Measurements from ENCODE around the gene TRIP6. TPM values are rescaled to one million over a fixed set of nuclear protein-coding genes. Genes with fewer than 3 reads are reported as not detected.
A peak's percentile ranks its signal among the peaks of the same experiment; 100 is the strongest.

TRIP6 gene, protein sequence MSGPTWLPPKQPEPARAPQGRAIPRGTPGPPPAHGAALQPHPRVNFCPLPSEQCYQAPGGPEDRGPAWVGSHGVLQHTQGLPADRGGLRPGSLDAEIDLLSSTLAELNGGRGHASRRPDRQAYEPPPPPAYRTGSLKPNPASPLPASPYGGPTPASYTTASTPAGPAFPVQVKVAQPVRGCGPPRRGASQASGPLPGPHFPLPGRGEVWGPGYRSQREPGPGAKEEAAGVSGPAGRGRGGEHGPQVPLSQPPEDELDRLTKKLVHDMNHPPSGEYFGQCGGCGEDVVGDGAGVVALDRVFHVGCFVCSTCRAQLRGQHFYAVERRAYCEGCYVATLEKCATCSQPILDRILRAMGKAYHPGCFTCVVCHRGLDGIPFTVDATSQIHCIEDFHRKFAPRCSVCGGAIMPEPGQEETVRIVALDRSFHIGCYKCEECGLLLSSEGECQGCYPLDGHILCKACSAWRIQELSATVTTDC
- 78.9 and 84.7 TPM in 2 replicates for total RNA-seq (ENCODE audit: low replicate concordance)
- long read RNA-seq, result 0 reads

DNA sequence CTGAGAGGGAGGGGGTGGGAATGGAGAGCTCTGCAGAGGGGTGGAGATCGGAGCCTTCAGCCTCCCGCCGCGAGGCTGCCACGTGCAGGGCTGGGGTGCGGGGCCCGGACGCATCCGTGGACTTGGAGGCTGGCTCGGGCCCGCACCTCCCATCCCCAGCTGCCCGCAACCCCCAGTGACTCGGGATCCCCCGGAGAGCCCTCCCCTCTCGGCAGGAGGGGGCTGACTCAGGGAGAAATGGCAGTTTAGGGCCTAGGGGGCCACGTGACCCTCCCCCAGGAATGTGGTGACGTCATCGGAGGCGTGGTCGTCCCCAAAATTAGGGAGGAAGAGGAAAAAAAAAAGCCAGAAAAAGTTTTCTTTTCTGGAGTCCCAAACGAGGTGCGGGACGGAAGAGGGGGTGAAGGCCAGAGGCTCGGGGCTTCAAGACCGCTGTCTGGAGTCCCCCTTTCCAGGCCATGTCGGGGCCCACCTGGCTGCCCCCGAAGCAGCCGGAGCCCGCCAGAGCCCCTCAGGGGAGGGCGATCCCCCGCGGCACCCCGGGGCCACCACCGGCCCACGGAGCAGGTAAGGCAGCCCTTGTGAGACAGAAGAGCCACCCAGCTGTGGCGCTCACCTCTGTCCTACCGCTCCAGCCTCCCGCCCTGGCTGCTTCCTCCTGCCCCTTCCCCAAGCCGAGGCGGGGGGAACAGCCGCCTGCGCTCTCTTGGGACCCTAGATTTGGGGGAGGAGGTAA lies at the start of gene TRIP6:
Gene TRIP6, plus strand, starts transcription at position 348 of the 736 bp plus-strand sequence. Its CDS starts 111 bp downstream, at position 459.
- H3K9me3 Mint-ChIP-seq, result no peaks in the 10 kb centered on the region
- peak within 1 kb of the TSS; percentile 98 for H3K27ac Mint-ChIP-seq
- no peak for TF ChIP-seq CTCF (conservative IDR thresholded peaks at IDR 0.05)
- peaks cover 11% of the 10 kb centered on the region for H3K36me3 Mint-ChIP-seq
- peaks cover 9% of the 10 kb centered on the region for H3K4me1 Mint-ChIP-seq (ENCODE audit: unreplicated experiment)
- peak within 1 kb of the TSS; percentile 97 for H3K4me3 Mint-ChIP-seq
- peak; percentile 84 for DNase-seq (ENCODE audit: extremely low spot score, unreplicated experiment)
- no peaks in the 10 kb centered on the region for H3K27me3 Mint-ChIP-seq

- no peaks in the 10 kb centered on the region for H3K9me3 Mint-ChIP-seq
- peaks cover 22% of the 10 kb centered on the region for H3K36me3 Mint-ChIP-seq
- no peak overlapping the region for H3K27ac Mint-ChIP-seq
- no peaks in the 10 kb centered on the region for H3K4me1 Mint-ChIP-seq (ENCODE audit: unreplicated experiment)
- no peak for TF ChIP-seq CTCF (conservative IDR thresholded peaks at IDR 0.05)
- H3K27me3 Mint-ChIP-seq, result no peaks in the 10 kb centered on the region
- H3K4me3 Mint-ChIP-seq, result no peak overlapping the region
- DNase-seq (ENCODE audit: extremely low spot score, unreplicated experiment), result no peak
These were observed 48.8 kb upstream of the TRIP6 start for GRCh38 chr7:100818366-100818765.

DNA sequence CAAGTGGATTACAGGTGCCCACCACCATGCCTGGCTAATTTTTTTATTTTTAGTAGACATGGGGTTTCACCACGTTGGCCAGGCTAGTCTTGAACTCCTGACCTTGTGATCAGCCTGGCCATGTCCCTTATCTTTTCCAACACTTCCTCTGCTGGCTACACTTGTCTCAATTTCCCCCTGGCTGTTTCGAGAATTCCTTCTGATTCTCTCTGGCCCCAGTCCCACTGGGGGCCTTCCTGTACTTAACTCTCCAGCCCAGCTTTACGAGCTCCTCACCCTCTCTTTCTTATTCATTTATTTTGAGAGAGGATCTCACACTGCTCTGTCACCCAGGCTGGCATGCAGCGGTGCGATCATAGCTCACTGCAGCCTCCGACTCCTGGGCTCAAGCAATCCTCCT lies 48.4 kb upstream of the TRIP6 start:
- Mint-ChIP-seq H3K27me3 (no peaks in the 10 kb centered on the region), H3K36me3 (peaks cover 22% of the 10 kb centered on the region), H3K9me3 (no peaks in the 10 kb centered on the region), H3K27ac (no peak overlapping the region), H3K4me1 (ENCODE audit: unreplicated experiment) (no peaks in the 10 kb centered on the region), H3K4me3 (no peak overlapping the region)
- TF ChIP-seq CTCF (conservative IDR thresholded peaks at IDR 0.05), result no peak
- no peak for DNase-seq (ENCODE audit: extremely low spot score, unreplicated experiment)

- H3K36me3 Mint-ChIP-seq, result peaks cover 22% of the 10 kb centered on the region
These were observed 47.6 kb upstream of the TRIP6 start for GRCh38 chr7:100819586-100819985.

More at GRCh38 chr7:100819586-100819985, 47.6 kb upstream of the TRIP6 start:
- Mint-ChIP-seq H3K9me3 (no peaks in the 10 kb centered on the region), H3K4me1 (ENCODE audit: unreplicated experiment) (no peaks in the 10 kb centered on the region), H3K27ac (no peak overlapping the region), H3K27me3 (no peaks in the 10 kb centered on the region), H3K4me3 (no peak overlapping the region)
- no peak for TF ChIP-seq CTCF (conservative IDR thresholded peaks at IDR 0.05)
- no peak for DNase-seq (ENCODE audit: extremely low spot score, unreplicated experiment)

Measured in type B pancreatic cell (in vitro differentiated cells).